Stimulated activated CD4-positive, alpha-beta T cell treated with anti-CD3 and anti-CD28 coated beads, Interleukin-15, amount 100 ng/mL, for 1 hour (primary cell): ENCODE measurements around the gene DAAM2.

Experiments
- DNase-seq, 2 donors: peaks; one replicate each; pipeline ENCODE4 v3.0.0-alpha.2; 2020; ENCODE audit warnings: low read depth in 1 of 2, low spot score in 1 of 2

Gene DAAM2

GRCh38 chr6:39844866-39845265 lies 52.7 kb downstream of the DAAM2 start:
- no peak for DNase-seq

GRCh38 chr6:39847221-39847620 lies 55.0 kb downstream of the DAAM2 start:
- DNase-seq = no peak

- no peak for DNase-seq
Observed at GRCh38 chr6:39848171-39848570, 56.0 kb downstream of the DAAM2 start.

GRCh38 chr6:39849228-39849627 lies 57.1 kb downstream of the DAAM2 start:
- DNase-seq = no peak

GRCh38 chr6:39849764-39850163 lies 57.6 kb downstream of the DAAM2 start:
- no peak for DNase-seq

GRCh38 chr6:39850736-39851297 lies 58.6 kb downstream of the DAAM2 start:
- no peak for DNase-seq

GRCh38 chr6:39851331-39851730 lies 59.2 kb downstream of the DAAM2 start:
- DNase-seq = no peak

- DNase-seq = no peak
Observed at GRCh38 chr6:39852324-39852723, 60.1 kb downstream of the DAAM2 start.

GRCh38 chr6:39853604-39854003 lies 61.4 kb downstream of the DAAM2 start:
- DNase-seq = no peak

GRCh38 chr6:39855356-39855995 lies 63.3 kb downstream of the DAAM2 start:
- DNase-seq = no peak

- no peak for DNase-seq
Observed at GRCh38 chr6:39859025-39859424, 66.8 kb downstream of the DAAM2 start.

GRCh38 chr6:39861663-39862062 lies 69.5 kb downstream of the DAAM2 start:
- DNase-seq = no peak

GRCh38 chr6:39865011-39865888 lies 73.1 kb downstream of the DAAM2 start:
- DNase-seq = peak in 1 of 2 donors; percentile 20

- DNase-seq = no peak
Observed at GRCh38 chr6:39867592-39867991, 75.4 kb downstream of the DAAM2 start.

- DNase-seq = no peak
Observed at GRCh38 chr6:39870950-39871349, 78.8 kb downstream of the DAAM2 start.

- no peak for DNase-seq
Observed at GRCh38 chr6:39873439-39873838, 81.3 kb downstream of the DAAM2 start.

- no peak for DNase-seq
Observed at GRCh38 chr6:39876111-39876510, 83.9 kb downstream of the DAAM2 start.

- DNase-seq = no peak
Observed at GRCh38 chr6:39876826-39877225, 84.7 kb downstream of the DAAM2 start.

GRCh38 chr6:39879535-39879934 lies 87.4 kb downstream of the DAAM2 start:
- DNase-seq = no peak

- DNase-seq = no peak
Observed at GRCh38 chr6:39880594-39880993, 88.4 kb downstream of the DAAM2 start.

GRCh38 chr6:39881851-39882530 lies 89.8 kb downstream of the DAAM2 start:
- no peak for DNase-seq

- DNase-seq = no peak
Observed at GRCh38 chr6:39882531-39882899, 90.3 kb downstream of the DAAM2 start.
